K562 (cell line): ENCODE data around the gene AGO1. TPM values are rescaled to one million over a fixed set of nuclear protein-coding genes. Genes with fewer than 3 reads are reported as not detected.

Experiments
- BRF1 ChIP-seq: IDR thresholded peaks from 3 replicates; pipeline ENCODE4 v1.6.1; 2011; ENCODE audit warnings: borderline replicate concordance, mild to moderate bottlenecking; ENCODE audit not compliant: insufficient read length; ENCODE audit errors: extremely low read depth
- CHCHD3 ChIP-seq: fragments of 250-450 bp; sonication (Bioruptor Pico); IDR thresholded peaks from 2 replicates; pipeline ENCODE4 v2.1.2; 2022; ENCODE audit warnings: mild to moderate bottlenecking
- CTCF ChIP-seq, 3 experiments: IDR thresholded peaks in 2 of 3; conservative IDR thresholded peaks in 1 of 3; 2 replicates each; pipeline ENCODE4 v1.5.1; 2011 to 2012; ENCODE audit warnings: low read length in 3 of 3, mild to moderate bottlenecking in 3 of 3, control low read depth in 2 of 3, improper control_type of control experiment in 1 of 3, inconsistent platforms in 1 of 3, low read depth in 1 of 3, mixed read lengths in 1 of 3, moderate library complexity in 1 of 3; ENCODE audit not compliant: insufficient read depth in 2 of 3
- FIP1L1 ChIP-seq: fragments of 200-400 bp; formaldehyde crosslinking; IDR thresholded peaks from 2 replicates; pipeline ENCODE4 v1.6.1; 2018; ENCODE audit warnings: mild to moderate bottlenecking, low read depth, low read length; ENCODE audit not compliant: poor library complexity, severe bottlenecking
- GTF2A2 ChIP-seq: IDR thresholded peaks from 2 replicates; pipeline ENCODE4 v1.6.1; 2016; ENCODE audit warnings: mild to moderate bottlenecking, missing genetic modification characterization, missing compliant biosample characterization
- HDAC2 ChIP-seq: fragments of 450-650 bp; IDR thresholded peaks from 2 replicates; pipeline ENCODE4 v1.6.1; 2016; ENCODE audit warnings: mild to moderate bottlenecking
- HMGN3 ChIP-seq: IDR thresholded peaks from 2 replicates; pipeline ENCODE4 v1.6.1; 2011; ENCODE audit warnings: borderline replicate concordance, low read depth, mild to moderate bottlenecking, mixed read lengths, low read length; ENCODE audit not compliant: insufficient read length; ENCODE audit errors: extremely low read depth
- JUN ChIP-seq, 2 experiments: sonication (generic) in 1 of 2; formaldehyde crosslinking in 1 of 2; IDR thresholded peaks; 2 replicates each; pipeline versions ENCODE4 v1.6.1 to v1.8.0; 2012 to 2022; ENCODE audit warnings: borderline replicate concordance in 2 of 2, mild to moderate bottlenecking in 2 of 2, improper control_type of control experiment in 1 of 2, low read depth in 1 of 2, low read length in 1 of 2, missing genetic modification reagents in 1 of 2
- MEF2D ChIP-seq: conservative IDR thresholded peaks from 2 replicates; pipeline ENCODE4 v1.6.1; 2016; ENCODE audit warnings: low read depth, missing genetic modification characterization, missing compliant biosample characterization
- NCOA2 ChIP-seq, 2 experiments: fragments of 450-650 bp; IDR thresholded peaks; 2 replicates each; pipeline ENCODE4 v1.6.1; 2018; ENCODE audit warnings: mild to moderate bottlenecking in 2 of 2, moderate library complexity in 1 of 2; ENCODE audit not compliant: partially characterized antibody in 2 of 2
- NFATC3 ChIP-seq: fragments of 450-650 bp; IDR thresholded peaks from 2 replicates; pipeline ENCODE4 v1.6.1; 2017; ENCODE audit warnings: mild to moderate bottlenecking
- NR4A1 ChIP-seq, 2 experiments: fragments of 250-450 bp in 1 of 2; fragments of 450-650 bp in 1 of 2; sonication (Bioruptor Pico) in 1 of 2; IDR thresholded peaks; 2 replicates each; pipeline versions ENCODE4 v1.4.0 to v1.6.1; 2016 to 2020; ENCODE audit warnings: mild to moderate bottlenecking in 2 of 2, missing compliant biosample characterization in 1 of 2, missing genetic modification characterization in 1 of 2, moderate library complexity in 1 of 2
- RBM17 ChIP-seq: fragments of 200-400 bp; formaldehyde crosslinking; IDR thresholded peaks from 2 replicates; pipeline ENCODE4 v1.6.1; 2017; ENCODE audit warnings: low read depth, mild to moderate bottlenecking, low read length, borderline replicate concordance
- RCOR1 ChIP-seq, 2 experiments: IDR thresholded peaks; 2 replicates each; pipeline ENCODE4 v1.6.1; 2012; ENCODE audit warnings: low read depth in 2 of 2, low read length in 2 of 2, borderline replicate concordance in 1 of 2, improper control_type of control experiment in 1 of 2
- SP2 ChIP-seq: IDR thresholded peaks from 2 replicates; pipeline ENCODE4 v1.6.1; 2011; ENCODE audit warnings: mild to moderate bottlenecking, low read depth, low read length, moderate library complexity; ENCODE audit not compliant: poor library complexity, severe bottlenecking; ENCODE audit errors: extremely low read depth
- SREBF1 ChIP-seq: fragments of 150-350 bp; IDR thresholded peaks from 2 replicates; pipeline ENCODE4 v1.6.1; 2014; ENCODE audit warnings: antibody characterized with exemption, low read depth, low read length, borderline replicate concordance
- TRIM25 ChIP-seq: fragments of 450-650 bp; IDR thresholded peaks from 2 replicates; pipeline ENCODE4 v1.7.0; 2016; ENCODE audit warnings: borderline replicate concordance
- ZFPM2 ChIP-seq: fragments of 250-450 bp; sonication (Bioruptor Pico); IDR thresholded peaks from 2 replicates; pipeline ENCODE4 v1.5.1; 2022; ENCODE audit warnings: mild to moderate bottlenecking
- ZNF134 ChIP-seq: fragments of 250-450 bp; sonication (Bioruptor Pico); conservative IDR thresholded peaks from 2 replicates; pipeline ENCODE4 v1.4.0; 2020
- ZNF449 ChIP-seq: fragments of 250-450 bp; sonication (Bioruptor Pico); IDR thresholded peaks from 2 replicates; pipeline ENCODE4 v1.8.0; 2022; ENCODE audit warnings: moderate library complexity, mild to moderate bottlenecking, inconsistent platforms
- ZNF57 ChIP-seq: fragments of 450-650 bp; formaldehyde crosslinking; IDR thresholded peaks from 2 replicates; pipeline ENCODE4 v1.4.0; 2020; ENCODE audit warnings: mild to moderate bottlenecking, moderate library complexity
- ZNF586 ChIP-seq: fragments of 450-650 bp; formaldehyde crosslinking; conservative IDR thresholded peaks from 2 replicates; pipeline ENCODE4 v1.4.0; 2020; ENCODE audit warnings: mild to moderate bottlenecking, moderate library complexity
- polyA plus RNA-seq, 8 experiments: library from polyadenylated mRNA; depleted of rRNA in 4 of 8; stranded (reverse) in 5 of 8; unstranded in 3 of 8; fragments of >200 nt; fragmentation: Nextera tagmentation in 2 of 8; fragmentation: Illumina TruSeq in 1 of 8; extraction: Ambion mirVana in 2 of 8; extraction: Trizol in 1 of 8; gene quantifications; 2 replicates each; pipeline versions ENCODE4 v1.2.1 to v1.2.3, GENCODE V29; 2011 to 2014; ENCODE audit warnings: inconsistent platforms in 1 of 8, missing spikeins in 1 of 8
- total RNA-seq, 7 experiments: library from RNA; depleted of rRNA in 6 of 7; stranded (reverse); fragments of >200 nt in 6 of 7; fragmentation: Illumina TruSeq in 2 of 7; extraction: Trizol in 2 of 7; gene quantifications; 2 replicates each; pipeline versions ENCODE4 v1.2.1 to v1.2.3, GENCODE V29; 2011 to 2021; ENCODE audit warnings: low replicate concordance in 1 of 7

The AGO1 gene
- total and polyA plus RNA-seq, 9 of the 15 experiments (the other 6 are each of a cell fraction or from before 2014, with no cell fraction given), result 7.3 to 64.2 (median 26.0) TPM

- TF ChIP-seq NFATC3 (no peak), RCOR1 (IDR thresholded peaks at IDR 0.05; ENCODE audit: borderline replicate concordance in 1 of 2, low read depth in 2 of 2, low read length in 2 of 2) (peak in 1 of 2 experiments; percentile 86; a peak in 2 of 4 replicates), MEF2D (tag) (no peak), ZNF134 (CRISPR knock-in tag) (no peak), GTF2A2 (tag) (no peak), ZNF449 (CRISPR knock-in tag) (no peak), CTCF (IDR thresholded peaks at IDR 0.05 in 2 of 3, conservative IDR thresholded peaks at IDR 0.05 in 1 of 3; ENCODE audit: insufficient read depth in 2 of 3, low read depth in 1 of 3, low read length in 3 of 3) (peak; percentile 95 to 97 (median 97)), JUN (IDR thresholded peaks at IDR 0.05; ENCODE audit: borderline replicate concordance, low read depth, low read length) (0 out of 2 replicates have a peak, but pooled peaks have one; percentile 39), JUN (CRISPR knock-in tag; IDR thresholded peaks at IDR 0.05; ENCODE audit: borderline replicate concordance) (peak; percentile 40; the same call in 1 of the 2 replicates), FIP1L1 (peak; percentile 92), CHCHD3 (no peak), RBM17 (no peak), HMGN3 (peak; percentile 92), HDAC2 (no peak), NCOA2 (IDR thresholded peaks at IDR 0.05; ENCODE audit: partially characterized antibody in 2 of 2) (no peak), BRF1 (no peak), ZNF586 (no peak), ZFPM2 (no peak), SREBF1 (no peak), ZNF57 (CRISPR knock-in tag) (no peak), TRIM25 (no peak), NR4A1 (CRISPR knock-in tag; IDR thresholded peaks at IDR 0.05) (no peak), NR4A1 (tag; IDR thresholded peaks at IDR 0.05) (no peak; the same call in 1 of the 2 replicates), SP2 (no peak)
Measured at GRCh38 chr1:35882945-35883634, at the start of gene AGO1 (continued).
